Fibroblast of lung (primary cell): ENCODE data around the gene PPP1CC.

Experiments used
- CTCF ChIP-seq, 2 donors: IDR thresholded peaks in 1 of 2; conservative IDR thresholded peaks in 1 of 2; 1 replicate in 1 of 2; 2 replicates in 1 of 2; pipeline ENCODE4 v1.5.1; 2011 to 2012; ENCODE audit warnings: low read length in 2 of 2, control low read depth in 1 of 2, inconsistent platforms in 1 of 2, low read depth in 1 of 2, mild to moderate bottlenecking in 1 of 2
- EZH2 ChIP-seq: IDR thresholded peaks from 2 replicates; pipeline ENCODE4 v1.5.1; 2012; ENCODE audit warnings: low read length, control low read depth, mild to moderate bottlenecking; ENCODE audit errors: missing control alignments

- TF ChIP-seq CTCF (conservative IDR thresholded peaks at IDR 0.05 in 1 of 2, IDR thresholded peaks at IDR 0.05 in 1 of 2; ENCODE audit: low read depth in 1 of 2, low read length in 2 of 2) (no peak), EZH2 (no peak)
These were observed 63.5 kb downstream of the PPP1CC start for GRCh38 chr12:110679201-110679600.
